Transverse colon (tissue), 4 donors: ENCODE results near the gene GON7.

Source experiments
- CTCF ChIP-seq, 5 experiments: fragments of 200-600 bp in 3 of 5; fragments of 450-650 bp in 2 of 5; sonication (generic) in 3 of 5; IDR thresholded peaks; 1 replicate in 2 of 5; 2 replicates in 3 of 5; pipeline ENCODE4 v1.5.1; 2016 to 2017; ENCODE audit warnings: antibody characterized with exemption in 5 of 5, inconsistent platforms in 3 of 5, mild to moderate bottlenecking in 2 of 5, moderate library complexity in 1 of 5
- EP300 ChIP-seq: sonication (generic); formaldehyde crosslinking; IDR thresholded peaks from one replicate; pipeline ENCODE4 v1.6.1; 2017; ENCODE audit warnings: antibody characterized with exemption, low read depth
- POLR2A ChIP-seq: fragments of 450-650 bp; IDR thresholded peaks from one replicate; pipeline ENCODE4 v1.6.1; 2016; ENCODE audit warnings: antibody characterized with exemption, mild to moderate bottlenecking, moderate library complexity
- POLR2AphosphoS5 ChIP-seq, 3 donors: sonication (generic); formaldehyde crosslinking; IDR thresholded peaks; one replicate each; pipeline ENCODE4 v1.6.1; 2016; ENCODE audit warnings: antibody characterized with exemption in 3 of 3

GRCh38 chr14:93223565-93223964, 16.7 kb upstream of the GON7 start:
- TF ChIP-seq POLR2AphosphoS5 (IDR thresholded peaks at IDR 0.05) = no peak
- TF ChIP-seq CTCF (IDR thresholded peaks at IDR 0.05) = no peak
- no peak for TF ChIP-seq POLR2A
- TF ChIP-seq EP300 = no peak
